GM12801 (cell line): Measurements from ENCODE around the gene EPAS1.

ENCODE experiments used
- CTCF ChIP-seq: IDR thresholded peaks from one replicate; pipeline ENCODE4 v1.5.1; 2011; ENCODE audit warnings: control low read depth; ENCODE audit not compliant: insufficient read length; ENCODE audit errors: extremely low read depth

Gene EPAS1

DNA sequence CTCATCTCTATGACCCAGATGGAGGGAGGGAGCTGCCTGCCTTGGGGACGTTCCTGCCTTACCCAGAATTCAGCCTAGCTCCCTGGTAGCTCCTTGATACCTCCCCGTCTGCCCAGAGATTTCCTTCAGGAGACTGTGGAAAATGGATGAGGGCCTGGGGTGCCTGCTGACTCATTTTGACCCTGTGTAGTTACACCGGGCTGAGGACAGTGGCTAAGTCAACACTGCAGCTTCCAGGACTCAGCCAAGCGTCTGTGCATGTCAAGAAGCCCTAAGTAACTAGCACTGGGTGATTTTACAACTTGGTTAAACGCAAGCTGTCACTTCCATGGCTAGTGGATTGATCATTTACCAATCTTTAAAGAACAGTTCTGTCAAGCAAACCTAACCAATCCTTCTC lies 23.3 kb upstream of the EPAS1 start:
- TF ChIP-seq CTCF: no peak

DNA sequence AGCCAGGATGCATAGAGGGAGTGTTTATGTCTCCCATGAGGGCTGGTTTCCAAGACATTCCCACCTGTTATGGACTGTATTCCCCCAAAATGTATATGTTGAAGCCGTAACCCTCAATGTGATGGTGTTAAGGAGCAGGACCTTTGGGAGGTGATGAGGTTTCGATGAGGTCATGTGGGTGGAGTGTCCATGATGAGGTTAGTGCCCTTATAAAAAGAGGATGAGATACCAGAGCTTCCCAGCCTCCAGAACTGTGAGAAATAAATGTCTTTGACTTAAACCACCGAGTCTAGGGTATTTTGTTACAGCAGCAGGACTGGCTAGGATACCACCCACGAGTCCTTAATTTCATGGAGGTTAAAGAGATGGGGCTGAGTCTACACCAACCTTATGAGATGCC lies 22.6 kb upstream of the EPAS1 start:
- TF ChIP-seq CTCF: no peak

DNA sequence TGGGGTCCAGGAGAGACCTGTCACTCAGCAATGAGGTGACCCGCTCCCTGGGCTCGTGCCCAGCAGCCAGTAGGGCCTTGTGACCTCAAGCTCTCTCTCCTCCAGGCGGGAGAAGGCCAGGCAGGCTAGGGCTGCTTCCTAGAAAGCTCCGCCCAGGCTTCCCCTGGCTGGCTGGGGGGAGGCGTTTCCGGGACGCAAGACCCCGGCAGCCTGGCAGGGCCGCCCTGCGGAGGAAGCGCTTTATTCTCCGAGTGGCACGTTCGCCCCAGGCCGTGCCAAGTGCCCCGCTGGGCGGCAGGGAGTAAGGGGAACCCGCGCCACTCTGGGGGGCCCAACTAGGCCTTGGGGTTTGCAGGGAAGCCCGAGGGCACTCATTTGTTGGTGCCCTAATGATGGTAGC lies 21.2 kb upstream of the EPAS1 start:
- TF ChIP-seq CTCF: no peak

- TF ChIP-seq CTCF: no peak
Observed at GRCh38 chr2:46276642-46277041, 20.6 kb upstream of the EPAS1 start.

- TF ChIP-seq CTCF: no peak
Observed at GRCh38 chr2:46277431-46278190, 19.6 kb upstream of the EPAS1 start.

- no peak for TF ChIP-seq CTCF
Observed at GRCh38 chr2:46278952-46279351, 18.3 kb upstream of the EPAS1 start.

DNA sequence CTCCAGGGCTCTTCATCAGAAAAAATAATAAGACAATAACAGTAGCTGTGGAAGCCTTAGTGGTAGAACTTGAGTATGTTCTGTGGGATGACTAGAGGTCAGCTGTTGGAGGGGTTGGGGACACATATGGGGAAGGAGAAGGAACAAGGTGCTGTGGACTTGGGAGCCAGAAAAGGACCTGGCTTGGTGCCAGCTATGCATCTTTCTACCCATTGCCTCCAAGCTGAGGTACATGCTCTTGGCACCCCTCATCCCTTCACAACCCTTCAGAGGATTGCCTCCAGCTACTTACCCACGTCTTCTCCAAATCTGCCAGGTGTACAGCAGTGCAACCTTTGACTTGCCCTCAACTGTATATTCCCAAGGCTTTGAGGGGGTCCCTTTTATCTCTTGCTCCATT lies 15.3 kb upstream of the EPAS1 start:
- TF ChIP-seq CTCF: no peak
